HG02678 (cell line): Measurements from ENCODE around the gene CDC37.
"Not testable (repeated sequence)": the region's sequence is repeated elsewhere in the genome, so short reads cannot be mapped to it uniquely, and the experiment has no call there.

Experiments
- ATAC-seq: cut with Tn5 transposase; IDR thresholded peaks from one replicate; pipeline ENCODE4 v1.9.1; 2021; ENCODE audit warnings: mild to moderate bottlenecking, moderate library complexity; ENCODE audit not compliant: unreplicated experiment

CDC37 gene

GRCh38 chr19:10420444-10421239 lies 17.3 kb upstream of the CDC37 start, which contains the start of gene PDE4A:
Gene PDE4A, plus strand, starts transcription at chr19:10420538. Its CDS starts 227 bp downstream, at chr19:10420765.
- no peak for ATAC-seq

DNA sequence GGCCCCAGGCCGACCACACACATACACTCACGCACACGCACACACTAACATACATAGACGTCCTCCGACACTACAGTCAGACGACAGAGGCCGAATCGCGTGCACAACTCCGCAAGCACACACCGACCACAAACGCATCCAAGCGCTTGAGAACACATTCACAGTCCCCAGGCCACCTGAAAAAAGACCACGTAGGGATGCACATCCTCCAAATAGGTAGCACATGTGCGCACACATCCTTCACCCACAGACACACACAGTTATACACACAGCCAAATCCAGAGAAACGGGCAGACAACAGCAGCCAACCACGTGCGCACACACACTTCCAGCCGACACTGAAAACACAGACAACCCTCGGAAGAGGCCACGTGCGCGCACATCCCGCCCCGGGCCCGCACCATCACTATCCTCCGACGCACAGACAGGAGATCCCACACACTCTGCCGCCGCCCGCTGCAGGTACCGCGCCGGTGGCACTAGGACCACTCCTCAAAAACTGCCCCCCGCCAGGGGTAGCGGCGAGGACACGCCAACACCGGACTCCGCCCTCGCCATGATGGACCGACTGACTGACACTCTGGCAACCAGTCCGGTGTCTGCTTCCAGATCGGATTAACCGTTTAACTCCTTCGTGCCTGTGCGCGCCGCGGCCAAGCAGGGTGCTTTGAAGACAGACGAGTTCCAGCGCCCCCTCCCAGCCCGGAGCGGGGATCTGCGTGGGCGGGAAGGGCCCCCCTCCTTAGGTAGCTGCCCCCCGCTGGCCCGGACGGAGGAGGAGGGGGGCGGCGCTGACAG lies 16.5 kb upstream of the CDC37 start:
- no peak for ATAC-seq

DNA sequence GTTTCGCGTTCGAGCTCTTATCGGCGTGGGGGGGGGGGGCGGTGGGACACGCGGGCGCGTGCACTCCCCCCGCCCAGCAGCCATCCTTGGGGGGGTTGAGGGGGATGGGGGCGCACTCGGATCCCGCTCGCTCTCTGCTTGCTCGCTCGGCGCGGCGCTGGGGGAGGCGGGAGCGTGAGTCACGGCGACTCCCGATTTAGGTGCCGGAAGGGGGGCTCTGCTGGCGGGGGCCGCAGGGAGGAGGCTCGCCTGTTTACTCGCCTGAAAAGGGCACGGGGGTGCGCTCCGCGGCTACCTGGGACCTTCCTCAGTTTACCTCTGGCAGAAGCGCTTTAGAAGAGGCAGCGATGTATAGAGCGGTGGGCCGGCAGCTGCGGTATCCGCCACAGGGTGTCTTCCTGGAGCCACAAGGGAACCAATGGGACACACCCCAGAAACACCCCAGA lies 15.9 kb upstream of the CDC37 start:
- no peak for ATAC-seq

DNA sequence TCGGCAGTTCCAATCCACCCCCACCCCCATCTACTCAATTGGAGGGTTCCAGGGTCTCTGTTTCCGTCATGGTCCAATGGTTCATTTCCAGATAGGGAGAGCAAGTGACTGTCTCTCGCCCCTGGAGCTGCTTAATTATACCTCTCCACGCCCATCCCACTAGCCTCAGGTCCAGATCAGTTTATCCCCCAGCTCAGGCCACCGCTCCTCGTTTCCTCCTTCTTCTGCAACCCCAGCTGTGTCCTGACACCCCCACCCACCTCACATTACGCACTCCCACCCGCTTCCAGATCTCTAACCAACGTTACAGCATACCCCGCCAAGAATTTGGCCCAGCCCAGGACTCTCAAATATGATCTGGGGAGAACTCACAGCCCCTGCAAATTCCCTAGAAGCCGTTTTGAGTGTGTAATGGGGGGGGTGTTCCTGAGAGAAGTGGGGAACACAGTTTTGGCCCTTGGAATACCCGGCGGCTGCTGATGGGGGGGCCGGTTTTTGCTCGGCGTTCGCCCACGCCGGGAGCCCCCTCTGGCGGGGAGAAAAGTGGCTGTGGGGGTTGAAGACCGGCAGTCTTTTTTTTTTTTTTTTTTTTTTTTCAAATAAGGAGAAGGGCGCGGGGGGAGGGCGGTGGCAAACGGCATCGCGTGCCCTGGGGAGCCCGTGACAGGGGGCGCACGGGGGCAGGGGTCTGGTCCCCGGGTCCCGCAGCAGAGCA lies 15.3 kb upstream of the CDC37 start:
- no peak for ATAC-seq

GRCh38 chr19:10418235-10418484 lies 14.8 kb upstream of the CDC37 start:
- ATAC-seq, result no peak

DNA sequence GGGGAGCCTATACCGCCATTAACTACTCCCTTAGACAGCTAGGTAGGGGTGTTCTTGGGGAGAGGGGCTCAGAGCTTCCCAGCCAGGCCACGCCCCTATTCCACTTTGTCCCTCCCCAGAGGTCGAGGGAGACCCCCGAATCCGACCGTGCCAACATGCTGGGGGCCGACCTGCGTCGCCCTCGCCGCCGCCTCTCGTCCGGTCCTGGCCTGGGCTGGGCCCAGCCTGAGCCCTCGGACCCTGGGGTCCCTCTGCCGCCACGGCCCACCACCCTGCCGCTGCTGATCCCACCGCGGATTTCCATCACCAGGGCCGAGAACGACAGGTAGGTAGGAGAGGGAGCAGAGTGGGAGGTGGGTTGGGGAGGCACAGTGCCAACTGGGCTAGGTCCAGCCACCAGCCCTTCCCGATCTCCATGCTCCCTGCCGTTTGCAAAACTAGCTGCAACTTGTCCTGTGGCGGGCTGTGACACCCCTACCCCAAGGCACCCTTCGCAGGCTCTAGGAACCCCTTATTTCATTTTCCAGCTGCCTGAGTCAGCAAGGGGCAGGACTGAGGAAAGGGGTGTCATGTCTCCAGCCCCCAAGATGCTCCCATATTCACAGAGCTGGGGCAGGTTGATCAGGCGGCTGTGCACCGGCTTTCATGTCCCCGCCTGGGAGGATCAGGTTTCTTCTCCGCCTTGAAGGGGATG lies 14.3 kb upstream of the CDC37 start:
- ATAC-seq, result no peak

DNA sequence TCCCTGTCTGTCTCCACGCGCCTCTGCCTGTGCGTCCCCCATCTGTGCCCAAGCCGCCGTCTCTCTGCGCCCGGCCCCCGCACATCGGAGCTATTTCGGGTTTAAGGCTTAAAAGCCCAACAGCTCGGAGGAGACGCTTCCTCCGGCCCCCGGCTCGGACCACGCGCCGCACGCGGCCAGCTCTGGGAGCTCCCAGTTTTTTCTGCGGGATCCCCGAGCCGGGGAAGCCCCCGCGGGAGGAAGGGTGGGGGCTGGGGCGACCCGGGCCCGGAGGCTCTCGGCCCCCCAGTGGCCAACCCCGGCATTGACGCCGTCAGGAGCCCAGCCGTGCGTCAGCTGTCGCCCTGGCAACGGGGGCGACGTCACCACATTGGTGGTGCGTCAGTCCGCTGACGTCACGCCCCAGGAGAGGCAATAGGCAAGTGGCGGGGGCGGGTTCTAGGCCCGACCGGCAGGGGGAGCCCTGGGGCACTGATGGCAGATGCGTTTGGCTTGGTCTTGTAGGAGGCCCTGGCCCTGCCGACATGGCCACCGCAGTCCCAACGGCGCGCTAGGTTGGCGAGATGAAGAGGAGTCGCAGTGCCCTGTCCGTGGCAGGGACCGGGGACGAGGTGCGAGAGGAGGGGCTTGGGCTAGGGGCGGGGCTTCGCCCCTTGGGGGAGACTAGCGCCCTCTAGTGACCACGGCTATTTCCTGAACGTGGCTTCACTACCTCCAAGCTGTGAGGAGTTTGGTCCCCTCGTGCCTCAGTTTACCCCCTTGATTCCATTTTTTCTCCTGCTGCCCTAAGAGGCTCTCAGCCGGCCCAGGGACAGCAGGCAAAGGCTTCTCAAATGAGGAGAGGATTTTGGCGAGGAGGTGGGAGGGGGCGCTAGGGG lies 13.3 kb upstream of the CDC37 start:
- ATAC-seq, result peak; percentile 53

GRCh38 chr19:10416083-10416379 lies 12.7 kb upstream of the CDC37 start:
- no peak for ATAC-seq

DNA sequence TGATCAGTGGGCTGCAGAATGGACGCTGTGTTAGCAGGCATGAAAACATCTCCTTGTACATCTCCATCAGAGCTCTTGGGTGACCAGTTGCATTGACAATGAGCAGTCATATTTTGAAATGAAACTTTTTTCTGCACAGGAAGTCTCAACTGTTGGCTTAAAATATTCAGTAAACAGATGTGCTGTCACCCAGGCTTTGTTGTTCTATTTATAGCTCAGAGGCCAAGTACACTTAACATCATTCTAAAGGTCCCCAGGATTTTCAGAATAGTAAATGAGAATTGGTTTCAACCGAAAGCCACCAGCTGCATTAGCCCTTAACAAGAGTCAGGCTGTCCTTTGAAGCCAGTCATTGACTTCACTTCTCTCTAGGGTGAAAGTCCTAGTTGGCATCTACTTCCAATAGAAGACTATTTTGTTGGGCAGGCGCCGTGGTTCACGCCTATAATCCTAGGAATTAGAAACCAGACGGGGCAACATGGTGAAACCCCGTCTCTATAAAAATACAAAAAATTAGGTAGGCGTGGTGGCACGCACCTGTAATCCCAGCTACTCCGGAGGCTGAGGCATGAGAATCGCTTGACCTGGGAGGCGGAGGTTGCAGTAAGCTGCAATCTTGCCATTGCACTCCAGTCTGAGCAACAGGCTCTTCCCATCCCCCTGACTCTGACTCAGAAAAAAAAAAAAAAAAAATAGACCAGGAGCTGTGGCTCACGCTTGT lies 9.1 kb upstream of the CDC37 start:
- ATAC-seq, result peak; percentile 49

DNA sequence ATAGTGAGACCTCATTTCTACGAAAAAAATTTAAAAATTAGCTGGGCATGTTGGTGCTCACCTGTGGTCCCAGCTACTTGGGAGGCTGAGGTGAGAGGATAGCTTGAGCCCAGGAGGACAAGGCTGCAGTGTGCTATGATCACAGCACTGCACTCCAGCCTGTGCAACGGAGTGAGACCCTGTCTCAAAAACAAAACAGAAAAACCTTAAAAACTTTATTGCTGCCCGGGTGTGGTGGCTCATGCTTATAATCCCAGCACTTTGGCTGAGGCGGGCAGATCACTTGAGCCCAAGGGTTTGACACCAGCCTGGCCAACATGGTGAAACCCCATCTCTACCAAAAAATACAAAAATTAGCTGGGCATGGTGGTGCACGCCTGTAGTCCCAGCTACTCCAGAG lies 7.9 kb upstream of the CDC37 start:
- not testable (repeated sequence) for ATAC-seq

DNA sequence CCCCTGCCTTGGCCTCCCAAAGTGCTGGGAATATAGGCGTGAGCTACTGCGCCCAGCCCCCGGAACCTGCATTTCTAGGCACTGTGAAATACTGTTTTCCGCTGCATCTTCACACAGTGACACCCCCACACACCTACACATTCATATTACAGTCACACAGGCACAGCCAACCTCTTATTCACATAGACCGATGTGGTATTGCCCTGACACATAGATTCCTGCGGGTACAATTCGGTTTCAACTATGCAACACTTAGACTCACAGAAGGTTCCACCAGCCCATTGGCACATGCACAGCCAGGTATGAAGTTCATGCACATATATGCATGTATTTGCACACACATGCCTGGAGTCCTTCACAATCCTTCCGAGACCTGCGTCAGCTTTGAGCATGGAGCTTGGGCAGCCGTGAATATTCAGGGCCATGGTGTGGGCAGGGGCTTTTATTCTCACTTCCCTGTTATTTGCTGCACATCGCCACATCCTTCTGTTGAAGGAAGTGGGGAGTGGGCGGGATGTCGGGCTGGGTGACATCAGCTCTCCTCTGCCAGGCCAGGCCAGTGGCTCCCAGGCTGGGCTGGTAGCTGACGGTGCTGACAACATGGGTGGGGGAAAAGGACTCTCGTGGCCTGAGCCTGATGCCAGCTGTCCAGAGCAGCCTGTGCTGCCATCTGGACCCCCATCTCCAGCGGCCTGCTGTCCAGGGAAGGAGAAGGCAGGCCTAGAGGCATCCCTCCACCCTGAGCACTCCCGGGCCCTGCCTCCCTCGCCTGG lies 5.4 kb upstream of the CDC37 start:
- ATAC-seq, result no peak

DNA sequence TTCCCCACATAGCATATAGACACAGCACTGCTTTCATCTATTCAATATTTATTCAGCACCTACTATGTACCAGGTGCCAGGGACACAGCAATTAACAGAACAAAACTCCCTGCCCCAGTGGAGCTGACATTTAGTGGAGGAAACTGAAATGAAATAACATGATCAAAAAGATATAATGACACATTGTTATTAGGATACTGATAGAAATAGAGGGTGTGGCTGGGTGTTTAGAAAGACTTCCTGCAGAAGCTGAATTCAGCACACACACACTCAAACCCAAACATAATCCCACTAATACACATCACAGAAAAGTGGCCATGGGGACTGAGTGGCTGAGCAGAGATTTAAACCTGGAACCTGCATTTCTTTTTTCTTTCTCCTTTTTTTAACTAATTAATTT lies 3.8 kb upstream of the CDC37 start:
- ATAC-seq, result no peak

DNA sequence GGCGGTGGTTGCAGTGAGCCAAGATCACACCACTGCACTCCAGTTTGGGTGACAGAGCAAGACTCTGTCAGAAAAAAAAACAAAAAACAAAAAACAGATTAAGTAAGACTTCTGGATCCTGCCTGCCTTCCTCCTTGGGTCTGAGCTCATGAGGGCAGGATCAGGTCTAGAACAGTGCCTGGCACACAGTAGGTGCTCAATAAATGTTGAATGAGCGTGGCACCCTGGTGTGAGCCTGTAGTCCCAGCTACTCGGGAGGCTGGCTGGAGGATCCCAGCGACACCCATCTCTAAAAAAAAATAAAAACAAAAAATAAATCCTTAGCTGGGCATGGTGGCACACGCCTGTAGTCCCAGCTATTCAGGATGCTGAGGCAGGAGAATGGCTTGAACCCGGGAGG lies 2.8 kb upstream of the CDC37 start:
- no peak for ATAC-seq

GRCh38 chr19:10404888-10405820 lies 1.8 kb upstream of the CDC37 start:
- no peak for ATAC-seq

DNA sequence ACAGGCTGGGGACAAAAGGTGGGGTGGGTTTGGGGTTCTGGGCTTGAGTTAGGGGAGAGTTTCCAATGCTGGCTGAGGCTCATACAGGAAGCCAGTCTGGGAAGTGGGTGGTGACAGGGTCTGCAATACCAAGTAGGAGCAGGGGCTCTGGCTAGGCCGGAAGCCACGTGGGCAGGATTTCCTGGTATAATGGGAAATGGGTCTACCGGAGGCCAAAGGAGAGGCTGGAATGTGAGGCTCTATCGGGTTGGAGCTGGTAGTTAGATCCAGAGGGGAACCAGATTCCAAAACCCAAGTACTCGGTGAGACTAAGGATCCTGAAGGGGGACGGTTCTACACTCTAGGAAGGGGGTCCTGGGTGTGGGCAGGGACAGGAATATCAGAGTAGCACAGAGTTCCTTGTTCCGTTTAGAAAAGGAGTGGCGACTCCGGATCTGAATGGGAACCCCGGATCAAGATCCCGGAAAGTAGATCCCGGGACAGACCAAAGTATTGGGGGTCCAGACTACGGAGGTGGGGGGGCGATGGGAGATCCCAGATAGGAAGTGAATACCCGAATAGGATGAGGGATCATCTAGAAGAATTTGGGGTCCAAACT lies 802 bp downstream of the CDC37 start:
- ATAC-seq, result no peak

- ATAC-seq, result no peak
Measured at GRCh38 chr19:10399878-10400277, 3.5 kb downstream of the CDC37 start.

GRCh38 chr19:10399340-10399739 lies 4.0 kb downstream of the CDC37 start:
- ATAC-seq, result not testable (repeated sequence)
